ENCODE data around the gene AFAP1L2. TPM values are rescaled to one million over a fixed set of nuclear protein-coding genes. Genes with fewer than 3 reads are reported as not detected.
"Not testable (repeated sequence)": the region's sequence is repeated elsewhere in the genome, so short reads cannot be mapped to it uniquely, and the experiment has no call there.

Gene AFAP1L2
- total RNA-seq, 1 experiment from 2014 or later, result not detected

GRCh38 chr10:114342976-114343375 is 61.3 kb downstream of the AFAP1L2 start:
- DNase-seq (ENCODE audit: extremely low read depth, low read depth), result no peak

DNA sequence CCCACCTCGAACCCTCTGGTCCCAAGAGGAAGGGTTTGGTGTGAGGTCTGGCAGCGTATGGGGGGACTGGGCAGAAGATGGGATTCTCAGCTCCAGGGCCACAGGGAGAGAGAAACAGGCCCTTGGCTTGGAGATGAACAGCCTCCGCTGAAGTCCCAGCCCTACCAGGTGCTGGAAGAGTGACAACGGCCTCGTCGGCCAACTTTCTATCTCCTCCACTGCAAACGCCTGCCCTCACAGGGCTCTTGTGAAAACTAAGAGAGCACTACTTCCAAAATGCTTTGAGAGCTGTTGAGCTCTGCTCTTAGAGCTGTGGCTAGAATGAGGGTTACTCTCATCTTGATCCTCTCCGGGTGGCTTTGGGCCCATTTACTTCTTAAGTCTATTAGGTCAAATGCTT is 63.5 kb downstream of the AFAP1L2 start:
- DNase-seq (ENCODE audit: extremely low read depth, low read depth), result no peak

DNA sequence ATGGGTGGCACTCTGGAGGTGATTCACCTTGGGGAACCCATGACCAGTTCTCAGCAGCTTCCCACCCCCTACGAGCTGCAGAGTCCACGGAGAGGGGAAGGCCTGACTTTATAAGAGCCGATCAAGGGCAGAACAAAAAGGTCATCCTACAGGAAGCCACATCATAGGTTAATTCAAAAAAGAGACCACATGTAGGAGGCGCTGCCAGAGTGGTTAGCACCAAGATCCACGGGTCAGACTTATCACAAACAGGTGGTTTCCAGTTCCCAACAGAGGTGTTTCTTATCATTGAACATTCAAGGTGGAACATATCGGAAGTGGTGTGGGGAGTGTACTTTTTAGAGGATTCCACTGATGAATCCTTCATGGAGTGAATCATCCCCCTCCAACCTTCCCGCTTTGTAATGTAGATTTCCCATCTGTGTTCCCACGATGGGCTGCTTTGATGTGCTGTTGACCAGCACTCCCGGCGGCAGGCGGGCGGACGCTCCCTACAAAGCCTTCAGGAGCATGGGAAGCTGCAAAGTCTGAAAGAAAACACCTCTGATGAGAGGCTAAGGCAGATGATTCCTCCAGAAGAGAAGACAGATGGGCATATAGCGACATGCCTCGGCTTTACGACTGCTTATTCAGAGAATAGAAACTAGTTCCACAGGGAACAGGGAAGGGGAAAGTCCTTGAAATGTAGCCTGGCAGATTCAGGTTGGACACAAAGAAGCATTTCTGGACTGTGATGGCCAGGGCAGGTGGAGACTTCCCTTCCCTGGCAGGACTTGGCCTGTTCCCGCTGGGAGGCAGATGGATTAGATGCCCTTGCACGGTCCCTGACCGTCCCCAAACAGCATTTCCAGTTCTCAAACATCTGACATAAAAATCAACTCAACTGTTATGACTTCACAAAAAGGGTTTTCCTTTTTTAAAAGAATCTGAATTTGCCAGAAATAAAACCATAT is 66.5 kb downstream of the AFAP1L2 start:
- DNase-seq (ENCODE audit: extremely low read depth, low read depth), result no peak

DNA sequence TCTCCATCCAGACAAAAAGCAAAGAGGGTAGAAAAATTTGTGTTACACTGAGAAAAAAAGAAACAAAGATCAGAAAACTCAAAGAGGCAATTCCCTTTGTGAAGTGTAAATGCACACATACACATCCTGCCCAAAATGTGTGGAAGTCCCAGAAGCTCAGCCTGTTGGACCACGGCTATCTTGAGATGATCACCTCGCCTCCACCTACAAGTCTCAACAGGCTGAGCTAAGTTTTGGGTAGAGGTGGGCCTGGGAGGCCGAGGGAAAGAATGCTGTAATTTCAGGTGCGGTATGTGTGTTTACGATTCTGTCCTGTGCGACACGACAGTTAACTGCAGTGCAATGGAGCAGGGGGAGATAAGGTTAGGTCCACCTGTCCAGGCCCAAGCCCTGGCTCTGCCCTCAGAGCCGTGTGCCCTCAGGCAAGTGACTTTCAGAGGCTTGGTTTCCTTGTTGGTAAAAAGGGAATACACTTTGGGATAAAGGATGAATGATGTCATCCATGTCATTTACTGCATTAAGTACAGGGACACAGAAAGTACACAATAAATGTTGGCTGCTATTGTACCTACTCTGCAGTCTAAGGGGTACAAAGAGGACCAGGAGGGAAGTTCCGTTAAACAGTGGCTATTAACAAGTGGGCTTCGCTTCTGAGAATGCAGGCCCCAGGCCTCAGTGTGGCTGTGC is 67.3 kb downstream of the AFAP1L2 start:
- DNase-seq (ENCODE audit: extremely low read depth, low read depth), result no peak

GRCh38 chr10:114335614-114336013 is 68.7 kb downstream of the AFAP1L2 start:
- no peak for DNase-seq (ENCODE audit: extremely low read depth, low read depth)

- DNase-seq (ENCODE audit: extremely low read depth, low read depth), result no peak
Measured at GRCh38 chr10:114334301-114334700, 70.0 kb downstream of the AFAP1L2 start.

GRCh38 chr10:114333441-114333840 is 70.9 kb downstream of the AFAP1L2 start:
- not testable (repeated sequence) for DNase-seq (ENCODE audit: extremely low read depth, low read depth)

DNA sequence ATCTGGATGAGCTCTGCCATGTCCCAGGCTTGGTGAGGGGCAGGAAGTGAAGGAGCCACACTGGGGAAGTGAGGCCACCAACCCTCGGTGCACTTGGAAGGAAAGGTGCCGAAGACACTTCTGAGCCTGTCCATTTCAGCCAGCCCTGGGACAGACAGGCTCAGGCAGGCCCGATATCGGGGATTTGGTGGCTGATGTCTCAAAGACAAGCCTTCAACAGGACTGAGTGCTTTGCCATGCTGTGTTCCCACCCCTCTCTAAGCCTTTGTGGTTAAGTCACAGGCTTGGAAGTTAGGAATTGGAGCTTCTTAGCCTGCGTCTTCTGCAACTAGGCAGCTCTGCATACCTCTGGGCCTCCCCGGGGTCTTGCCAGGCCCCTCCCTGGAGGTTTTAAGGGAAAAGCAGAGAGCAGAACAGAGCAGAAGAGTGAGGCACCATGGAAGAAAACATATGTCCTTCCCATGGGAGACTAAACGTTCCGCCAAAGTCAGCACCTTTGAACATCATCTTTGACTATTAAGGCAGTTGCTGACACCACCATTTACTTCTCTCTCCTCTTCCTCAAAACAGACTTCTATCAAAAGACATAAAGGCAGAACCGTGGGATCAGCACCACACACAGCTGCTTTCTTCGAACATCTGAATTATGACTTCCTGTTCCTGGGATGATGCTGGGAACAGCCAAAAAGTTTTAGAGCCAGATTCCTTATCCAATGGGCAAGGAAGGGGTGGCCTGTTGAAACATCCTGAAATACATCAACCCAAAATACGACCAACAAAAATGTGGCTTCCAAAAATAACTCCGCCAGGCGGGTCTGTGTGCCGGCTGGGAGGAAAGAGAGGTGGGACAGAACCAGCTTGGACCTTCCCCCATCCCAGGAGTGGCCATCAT is 71.8 kb downstream of the AFAP1L2 start:
- DNase-seq (ENCODE audit: extremely low read depth, low read depth), result no peak

DNA sequence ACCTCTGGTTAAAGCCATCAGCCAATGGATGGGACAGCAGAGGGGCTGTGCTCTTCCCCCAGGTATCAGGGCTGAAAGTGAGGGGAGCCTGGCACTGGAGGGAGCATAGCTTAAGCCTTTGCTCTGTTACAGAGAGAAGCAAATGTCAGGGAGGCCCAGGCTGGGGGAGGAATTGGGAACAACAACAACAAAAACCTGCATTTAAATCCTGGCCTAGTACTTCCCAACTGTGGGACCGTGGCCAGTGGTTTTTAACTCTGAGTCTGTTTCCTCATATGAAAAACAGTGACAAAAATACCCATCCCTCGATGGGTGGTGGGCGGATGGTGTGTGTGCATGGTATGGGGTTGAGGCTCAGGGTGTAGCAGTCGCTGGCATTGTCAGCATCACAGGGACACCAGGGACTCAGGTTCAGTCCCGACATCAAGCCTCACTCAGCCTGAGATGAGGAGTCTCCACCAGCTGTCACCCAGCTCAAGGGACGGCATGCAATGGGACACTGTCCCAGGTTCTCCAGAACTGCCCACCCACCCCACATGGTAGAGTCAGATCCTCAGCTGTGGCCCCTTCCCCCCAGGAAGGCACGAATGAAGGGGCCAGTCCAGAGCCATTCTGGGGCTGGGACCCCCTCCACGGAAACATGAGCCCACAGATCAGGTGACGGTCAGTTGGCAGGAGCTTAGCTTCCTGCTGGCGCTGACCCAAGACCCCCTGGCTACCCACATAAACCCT is 74.5 kb downstream of the AFAP1L2 start:
- DNase-seq (ENCODE audit: extremely low read depth, low read depth), result no peak

- no peak for DNase-seq (ENCODE audit: extremely low read depth, low read depth)
Measured at GRCh38 chr10:114328874-114329273, 75.4 kb downstream of the AFAP1L2 start.

GRCh38 chr10:114328441-114328812 is 75.9 kb downstream of the AFAP1L2 start:
- DNase-seq (ENCODE audit: extremely low read depth, low read depth), result no peak

- no peak for DNase-seq (ENCODE audit: extremely low read depth, low read depth)
Measured at GRCh38 chr10:114327537-114328440, 76.5 kb downstream of the AFAP1L2 start.

DNA sequence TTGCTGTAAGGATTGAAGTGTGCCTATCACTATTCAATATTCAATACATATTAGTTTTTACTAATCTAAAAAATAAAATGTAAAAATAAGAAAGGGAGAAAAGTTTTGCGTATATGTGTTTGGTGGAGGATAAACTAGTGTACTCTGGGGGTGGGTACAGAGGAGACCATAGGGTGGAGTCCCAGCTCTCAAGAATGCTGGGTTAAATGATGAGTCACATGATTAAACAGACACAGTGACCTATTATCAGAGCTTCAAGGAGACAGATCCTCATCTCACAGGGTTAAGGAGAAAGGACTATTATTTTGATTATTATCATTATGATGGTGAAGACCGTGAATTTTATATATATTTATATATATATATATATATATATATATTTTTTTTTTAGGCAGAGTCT is 77.5 kb downstream of the AFAP1L2 start:
- DNase-seq (ENCODE audit: extremely low read depth, low read depth), result no peak

GRCh38 chr10:114323023-114323422 is 81.3 kb downstream of the AFAP1L2 start:
- DNase-seq (ENCODE audit: extremely low read depth, low read depth), result no peak

GRCh38 chr10:114322344-114322743 is 82.0 kb downstream of the AFAP1L2 start:
- no peak for DNase-seq (ENCODE audit: extremely low read depth, low read depth)

GRCh38 chr10:114320249-114321116 is 83.8 kb downstream of the AFAP1L2 start:
- no peak for DNase-seq (ENCODE audit: extremely low read depth, low read depth)

- no peak for DNase-seq (ENCODE audit: extremely low read depth, low read depth)
Measured at GRCh38 chr10:114319406-114320248, 84.7 kb downstream of the AFAP1L2 start.
